Epidermal melanocyte (primary cell): ENCODE data around the gene ZNF367.
"Not testable (repeated sequence)": the region's sequence is repeated elsewhere in the genome, so short reads cannot be mapped to it uniquely, and the experiment has no call there.

Experiments
- DNase-seq: peaks from one replicate; pipeline ENCODE4 v3.0.0; 2011; ENCODE audit warnings: low spot score; ENCODE audit not compliant: insufficient read length

ZNF367 gene

DNA sequence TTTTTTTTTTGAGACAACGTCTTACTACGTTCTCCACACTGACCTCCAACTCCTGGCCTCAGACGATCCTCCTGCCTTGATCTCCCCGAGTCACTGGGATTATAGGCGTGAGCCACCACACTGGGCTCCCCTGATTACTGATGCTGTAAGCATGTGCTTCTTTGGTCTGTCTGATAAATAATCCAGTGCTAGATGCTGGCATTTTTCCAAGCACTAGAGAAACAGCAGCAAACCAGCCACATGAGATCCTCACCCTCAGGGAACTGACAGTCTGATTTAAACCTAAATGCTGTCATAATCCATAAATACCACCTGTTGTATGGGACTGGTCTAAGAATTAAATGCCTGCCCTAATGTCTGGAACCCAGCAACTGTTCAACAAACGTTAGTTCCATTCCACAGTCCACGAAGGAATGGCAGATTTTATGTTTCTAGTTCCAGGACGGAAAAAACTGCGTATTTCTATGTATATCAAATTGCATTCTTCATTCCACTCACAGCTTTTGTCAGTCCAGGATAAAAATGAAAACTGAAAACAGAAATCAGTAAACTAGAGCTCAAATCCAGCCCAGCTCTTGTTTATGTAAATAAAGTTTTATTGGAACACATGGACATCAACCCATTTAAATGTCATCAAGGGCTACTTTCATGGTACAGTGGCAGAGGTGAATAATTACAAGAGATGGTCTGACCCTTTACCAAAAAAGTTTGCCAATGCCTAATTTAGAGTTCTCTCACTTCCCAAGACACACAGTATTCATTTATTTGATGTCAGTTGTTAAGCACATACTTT lies 54.8 kb downstream of the ZNF367 start:
- no peak for DNase-seq

DNA sequence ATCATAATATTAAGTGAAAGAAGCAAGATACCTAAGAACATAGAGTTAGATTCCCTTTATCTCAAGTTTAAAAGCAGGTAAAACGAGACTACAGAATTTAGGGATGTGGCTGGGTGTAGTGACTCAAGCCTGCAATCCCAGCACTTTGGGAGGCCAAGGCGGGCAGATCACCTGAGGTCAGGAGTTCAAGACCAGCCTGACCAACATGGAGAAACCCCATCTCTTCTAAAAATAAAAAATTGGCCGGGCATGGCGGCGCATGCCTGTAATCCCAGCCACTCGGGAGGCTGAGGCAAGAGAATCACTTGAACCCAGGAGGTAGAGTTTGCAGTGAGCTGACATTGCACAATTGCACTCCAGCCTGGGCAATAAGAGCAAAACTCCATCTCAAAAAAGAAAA lies 56.1 kb downstream of the ZNF367 start:
- DNase-seq = not testable (repeated sequence)

DNA sequence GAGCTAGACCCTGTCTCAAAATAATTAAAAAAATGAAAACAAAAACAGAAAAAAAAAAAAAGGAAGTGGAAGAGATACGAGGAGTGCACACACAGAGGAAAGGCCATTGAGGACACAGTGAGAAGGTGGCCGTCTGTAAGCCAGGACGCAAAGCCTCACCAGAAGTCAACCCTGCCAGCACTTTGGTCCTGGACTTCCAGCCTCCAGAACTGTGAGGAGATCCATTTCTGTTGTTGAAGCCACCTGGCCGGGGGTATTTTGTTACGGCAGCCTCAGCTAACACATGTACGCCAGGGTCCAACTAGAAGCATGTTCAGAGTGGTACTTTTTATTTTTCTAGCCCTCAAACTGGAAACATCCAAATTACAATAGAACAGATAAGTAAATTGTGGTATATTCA lies 56.5 kb downstream of the ZNF367 start:
- no peak for DNase-seq

DNA sequence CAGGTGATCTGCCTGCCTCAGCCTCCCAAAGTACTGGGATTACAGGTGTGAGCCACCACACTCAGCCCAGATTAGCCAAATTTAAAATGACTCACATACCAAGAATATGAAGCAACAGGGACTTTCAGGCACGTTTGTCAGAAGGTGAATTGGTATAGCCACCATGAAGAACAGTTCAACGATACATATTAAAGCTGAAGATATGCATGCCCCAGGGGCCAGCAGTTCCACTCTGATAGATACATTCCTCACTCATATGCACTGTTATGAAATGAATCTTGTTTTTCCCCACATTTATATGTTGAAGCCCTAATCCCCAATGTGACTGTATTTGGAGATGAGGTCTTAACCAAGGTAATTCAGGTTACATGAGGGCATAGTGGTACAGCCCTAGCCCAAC lies 57.2 kb downstream of the ZNF367 start:
- DNase-seq = no peak

DNA sequence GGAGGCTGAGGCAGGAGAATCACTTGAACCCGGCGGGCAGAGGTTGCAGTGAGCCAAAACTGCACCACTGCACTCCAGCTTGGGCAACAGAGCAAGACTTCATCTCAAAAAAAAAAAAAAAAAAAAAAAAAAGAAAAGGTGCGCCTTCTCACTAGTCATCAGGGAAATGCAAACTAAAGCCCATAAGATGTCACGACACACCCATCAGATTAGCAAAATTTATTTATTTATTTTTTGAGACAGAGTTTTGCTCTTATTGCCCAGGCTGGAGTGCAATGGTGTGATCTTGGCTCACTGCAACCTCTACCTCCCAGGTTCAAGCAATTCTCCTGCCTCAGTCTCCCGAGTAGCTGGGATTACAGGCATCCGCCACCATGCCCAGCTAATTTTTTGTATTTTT lies 57.6 kb downstream of the ZNF367 start:
- not testable (repeated sequence) for DNase-seq

DNA sequence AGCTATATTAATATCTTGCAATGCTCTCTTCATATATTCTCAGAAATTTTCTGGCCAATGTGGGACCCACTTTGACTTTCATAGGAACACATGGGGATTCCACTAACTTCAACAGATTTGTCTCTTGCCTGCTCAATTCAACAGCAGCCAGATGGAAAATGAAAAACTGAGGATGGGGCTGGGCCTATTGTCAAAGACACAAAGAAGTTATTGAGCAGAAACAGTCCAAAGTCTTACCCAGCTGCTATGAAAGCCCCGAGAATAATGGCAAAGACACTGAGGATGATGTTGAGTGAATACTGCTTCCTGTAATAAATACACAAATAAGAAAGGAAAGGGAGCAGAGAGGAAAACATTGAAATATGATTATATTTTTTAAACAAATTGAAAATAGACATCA lies 67.3 kb downstream of the ZNF367 start:
- DNase-seq = no peak

DNA sequence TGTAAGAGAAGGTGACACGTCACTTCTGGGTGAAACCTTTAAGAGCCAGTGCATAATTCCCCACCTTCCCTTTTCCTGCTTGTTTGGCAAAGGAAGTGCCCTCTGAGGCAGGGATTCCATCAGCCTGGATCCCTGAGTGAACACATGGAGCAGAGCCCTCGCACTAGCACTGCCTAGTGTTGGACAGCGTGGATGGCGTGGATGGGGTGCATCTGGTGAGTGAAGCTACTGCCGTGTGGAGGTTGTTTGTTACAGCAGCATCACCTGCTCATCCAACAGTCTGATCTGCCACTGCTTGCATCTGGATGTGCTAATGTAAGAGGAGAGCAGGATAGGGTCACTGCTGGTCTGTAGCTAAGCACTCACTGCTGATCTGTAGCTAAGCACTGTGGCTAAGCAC lies 69.9 kb downstream of the ZNF367 start:
- no peak for DNase-seq

DNA sequence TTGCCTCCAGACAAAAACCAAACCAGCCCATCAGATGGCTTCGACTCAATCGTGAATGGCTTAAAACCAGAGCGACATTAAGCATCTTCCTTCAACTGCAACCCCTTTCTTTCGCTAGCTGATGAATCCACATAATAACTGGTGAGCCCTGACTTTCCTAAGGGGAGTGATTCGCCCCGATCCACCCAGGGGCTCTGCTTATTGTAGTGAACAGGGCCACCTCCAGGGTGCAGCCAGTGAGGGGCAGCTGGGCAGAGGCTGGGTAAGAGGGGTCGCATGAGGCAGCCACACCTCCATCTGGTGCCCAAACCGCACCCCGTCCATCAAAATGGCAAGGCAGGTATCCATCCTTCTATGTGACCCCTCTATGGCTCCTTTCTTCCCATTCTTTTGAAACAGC lies 72.6 kb downstream of the ZNF367 start:
- no peak for DNase-seq

DNA sequence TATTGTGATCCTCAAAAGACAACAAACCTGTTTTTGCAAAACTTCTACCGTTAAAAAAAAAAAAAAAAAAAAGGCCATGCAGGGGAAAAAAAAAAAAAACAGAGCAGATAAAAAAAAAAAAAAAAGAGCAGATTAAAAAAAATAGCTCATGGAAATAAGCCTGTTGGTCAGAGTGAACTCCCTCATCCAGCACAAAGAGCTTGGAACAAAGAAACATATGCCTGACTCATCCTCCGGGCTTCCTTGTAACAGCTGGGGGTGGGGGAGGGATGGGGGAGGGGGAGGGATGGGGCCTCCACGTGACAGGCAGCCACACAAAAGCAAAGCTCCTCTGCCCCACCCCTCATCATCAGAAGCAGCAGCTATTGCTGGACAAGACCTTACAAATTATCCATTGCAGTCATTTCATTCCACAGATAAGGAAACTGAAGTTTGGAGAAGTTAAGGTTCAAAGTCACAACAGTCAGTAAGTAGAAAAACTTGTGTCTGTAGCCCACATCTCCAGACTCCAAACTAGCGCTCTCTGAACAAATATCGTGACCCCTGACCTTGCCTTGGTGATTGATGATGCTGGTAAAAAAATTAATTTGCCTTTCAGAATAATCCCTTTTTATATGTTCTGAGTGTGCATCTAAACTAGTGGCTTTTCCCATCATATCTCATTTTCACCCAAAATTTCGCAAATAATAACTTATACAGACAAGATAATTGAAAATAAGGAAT lies 73.6 kb downstream of the ZNF367 start:
- peak; percentile 76 for DNase-seq

DNA sequence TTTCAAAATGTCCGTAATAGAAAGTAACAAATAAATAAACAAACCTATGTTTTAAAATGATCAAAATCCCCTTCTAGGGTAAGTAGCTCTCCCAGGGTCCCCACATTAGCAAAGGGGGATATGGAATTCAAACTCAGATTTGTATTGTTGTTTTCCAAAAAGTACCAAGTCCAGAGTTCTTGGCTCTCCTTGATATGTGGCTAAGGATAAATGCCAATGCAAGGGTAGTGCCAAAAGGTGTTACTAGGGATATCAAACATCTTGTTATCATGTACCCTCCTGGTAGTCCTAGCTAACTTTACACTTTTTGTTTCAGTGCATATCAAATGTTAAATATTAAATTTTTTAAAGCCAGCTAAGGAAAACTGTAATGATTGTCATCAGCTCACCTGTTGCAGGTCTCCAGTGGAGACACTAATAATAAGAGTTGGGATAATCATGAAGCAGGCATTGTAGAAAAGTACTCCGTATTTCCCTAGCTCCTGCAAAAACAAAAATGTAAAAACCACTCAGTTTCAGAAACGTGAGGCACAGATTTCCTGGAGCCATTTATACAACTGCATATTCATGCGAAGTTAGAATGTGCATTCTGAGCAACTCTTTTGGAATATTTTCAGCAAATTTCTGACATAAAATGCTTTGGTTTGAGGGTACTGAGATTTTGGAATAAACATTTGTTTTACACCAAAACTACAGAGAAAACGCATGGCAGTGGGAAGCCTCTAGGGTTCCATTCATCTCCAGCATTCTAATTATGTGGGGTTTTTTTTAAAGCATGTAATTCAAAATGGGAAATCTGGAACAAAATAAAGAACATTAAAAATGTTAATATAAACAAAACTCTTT lies 74.4 kb downstream of the ZNF367 start:
- no peak for DNase-seq

DNA sequence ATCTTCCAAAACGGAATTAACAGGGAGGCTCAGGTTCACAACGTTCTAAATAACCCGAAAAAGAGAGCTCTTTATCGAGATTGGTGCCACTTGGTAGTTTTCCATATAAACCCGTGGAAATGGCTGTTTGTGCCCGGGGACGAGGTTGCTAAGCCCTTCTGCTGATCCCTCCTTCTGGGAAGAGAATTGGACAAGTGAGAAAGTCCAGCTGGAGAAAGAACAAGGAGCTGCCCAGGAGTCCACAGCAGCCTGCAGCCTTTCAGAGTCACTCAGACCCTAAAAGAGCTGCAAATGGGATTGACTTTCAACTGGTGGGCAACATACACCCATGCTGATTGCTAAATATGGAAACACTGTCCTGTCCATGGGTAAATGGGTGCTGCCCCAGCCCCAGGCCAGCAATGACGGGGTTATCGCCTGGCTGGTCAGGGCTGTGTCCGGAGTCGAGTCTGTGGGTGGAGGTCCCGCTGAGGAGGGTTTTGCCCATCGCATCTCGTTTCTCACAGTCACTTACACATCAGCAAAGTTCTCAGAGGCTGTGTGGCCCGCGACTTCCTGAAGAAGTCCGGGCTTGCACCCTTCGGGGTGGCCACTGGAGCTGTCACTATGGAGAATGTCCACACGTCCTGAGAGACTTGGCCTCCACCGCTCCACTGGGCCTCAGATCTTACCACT lies 75.5 kb downstream of the ZNF367 start:
- no peak for DNase-seq

DNA sequence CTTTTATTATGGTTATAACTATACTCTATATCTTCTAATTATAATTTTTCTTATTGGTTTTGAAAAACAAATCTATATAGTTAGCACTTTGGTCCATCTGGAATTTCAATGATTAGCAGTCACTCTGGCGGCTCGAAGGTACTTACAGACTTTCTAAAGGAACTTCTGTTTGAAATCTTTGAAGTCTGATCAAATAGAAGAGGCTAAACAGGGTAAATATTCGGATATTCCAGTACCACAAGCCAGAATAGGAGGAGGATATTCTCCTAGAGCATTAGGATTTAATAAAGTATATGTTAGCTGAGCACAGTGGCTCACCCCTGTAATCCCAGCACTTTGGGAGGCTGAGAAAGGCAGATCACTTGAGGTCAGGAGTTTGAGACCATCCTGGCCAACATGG lies 77.5 kb downstream of the ZNF367 start:
- no peak for DNase-seq

DNA sequence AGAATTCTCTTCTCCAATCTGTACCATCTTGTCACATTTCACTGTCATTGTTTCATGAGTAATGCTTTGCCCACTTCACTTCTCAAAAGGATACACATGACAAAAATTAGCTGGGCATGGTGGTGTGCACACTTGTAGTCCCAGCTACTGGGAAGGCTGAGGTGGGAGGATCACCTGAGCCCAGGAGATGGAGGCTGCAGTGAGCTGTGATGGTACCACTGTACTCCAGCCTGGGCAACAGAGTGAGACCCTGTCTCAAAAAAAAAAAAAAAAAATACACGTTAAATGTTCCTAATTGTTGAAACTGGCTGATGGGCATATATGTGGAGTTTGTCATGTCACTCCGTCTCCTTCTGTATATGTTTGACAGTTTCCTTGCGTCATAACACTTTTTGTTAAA lies 79.9 kb downstream of the ZNF367 start:
- DNase-seq = no peak
